Natural killer cell (primary cell): ENCODE measurements around the gene OGDHL. TPM values are rescaled to one million over a fixed set of nuclear protein-coding genes. Genes with fewer than 3 reads are reported as not detected.
"Not testable (repeated sequence)": the region's sequence is repeated elsewhere in the genome, so short reads cannot be mapped to it uniquely, and the experiment has no call there.

Source experiments
- ATAC-seq, 3 donors: fragments of 150-1000 bp in 2 of 3; fragments of 200-7000 bp in 1 of 3; cut with Tn5 transposase; 1 replicate in 1 of 3; 2 replicates in 2 of 3; pipeline ENCODE4 v1.10.0; 2021; ENCODE audit warnings: mild to moderate bottlenecking in 2 of 3, moderate library complexity in 2 of 3
- DNase-seq, 2 donors: peaks; one replicate each; pipeline versions ENCODE4 v3.0.0 to v3.0.0-alpha.2; 2013 to 2021; ENCODE audit warnings: mixed read lengths in 1 of 2
- H3K27ac ChIP-seq: one replicate; pipeline ENCODE4 v1.5.1; 2013; ENCODE audit warnings: mild to moderate bottlenecking, low read length
- H3K27me3 ChIP-seq: one replicate; pipeline ENCODE4 v1.6.1; 2013; ENCODE audit warnings: low read length; ENCODE audit not compliant: control insufficient read depth, insufficient read depth
- H3K36me3 ChIP-seq: one replicate; pipeline ENCODE4 v1.6.1; 2013; ENCODE audit warnings: low read length; ENCODE audit not compliant: control insufficient read depth, insufficient read depth
- H3K4me1 ChIP-seq: one replicate; pipeline ENCODE4 v1.6.1; 2013; ENCODE audit warnings: low read length; ENCODE audit not compliant: control insufficient read depth, insufficient read depth
- H3K4me3 ChIP-seq: one replicate; pipeline ENCODE4 v1.5.1; 2013; ENCODE audit warnings: low read length
- H3K9me3 ChIP-seq: one replicate; pipeline ENCODE4 v1.6.1; 2013; ENCODE audit warnings: low read length; ENCODE audit not compliant: control insufficient read depth, insufficient read depth
- H3K27ac Mint-ChIP-seq, 2 donors: one replicate each; pipeline ENCODE4 v1.8.0; 2022; ENCODE audit warnings: mild to moderate bottlenecking in 2 of 2, mixed read lengths in 2 of 2, moderate library complexity in 1 of 2
- H3K27me3 Mint-ChIP-seq, 2 donors: one replicate each; pipeline ENCODE4 v1.8.0; 2022; ENCODE audit warnings: low read depth in 2 of 2, mixed read lengths in 2 of 2
- H3K36me3 Mint-ChIP-seq: one replicate; pipeline ENCODE4 v1.8.0; 2022; ENCODE audit warnings: mixed read lengths
- H3K4me1 Mint-ChIP-seq, 2 donors: one replicate each; pipeline ENCODE4 v1.8.0; 2022; ENCODE audit warnings: mixed read lengths in 2 of 2
- H3K4me3 Mint-ChIP-seq: one replicate; pipeline ENCODE4 v1.8.0; 2022; ENCODE audit warnings: mild to moderate bottlenecking, moderate library complexity, mixed read lengths
- H3K9me3 Mint-ChIP-seq, 2 donors: one replicate each; pipeline ENCODE4 v1.8.0; 2022; ENCODE audit warnings: mixed read lengths in 2 of 2
- CTCF ChIP-seq: fragments of 200-600 bp; IDR thresholded peaks from one replicate; pipeline ENCODE4 v1.8.0; 2022; ENCODE audit warnings: antibody characterized with exemption
- WGBS: methylation state at CpG from one replicate; pipeline ENCODE4 v1.1.7; 2013; ENCODE audit warnings: missing lambda C conversion rate; ENCODE audit not compliant: insufficient coverage; 5-methylcytosine and 5-hydroxymethylcytosine counted together
- intact Hi-C: fragments of 100-400 bp; cut with micrococcal nuclease; formaldehyde crosslinking; loops from one replicate; pipeline ENCODE4 v1.14.2; 2022
- total RNA-seq, 4 donors: library from RNA; stranded (reverse); fragments of 120-200 nt in 1 of 4; gene quantifications; one replicate each; pipeline versions ENCODE4 v1.2.3 to v1.2.4, GENCODE V29; 2013 to 2022

OGDHL gene
- total RNA-seq, 3 donors from 2014 or later (not counting 1 experiment from before 2014, with no cell fraction given): not detected

GRCh38 chr10:49781247-49781646, 19.1 kb upstream of the OGDHL start:
- Histone ChIP-seq H3K36me3 (no peaks in the 10 kb centered on the region), H3K9me3 (no peaks in the 10 kb centered on the region), H3K4me1 (no peaks in the 10 kb centered on the region), H3K27me3 (no peaks in the 10 kb centered on the region), H3K27ac (no peak overlapping the region), H3K4me3 (no peak overlapping the region)
- H3K36me3 Mint-ChIP-seq: no peaks in the 10 kb centered on the region
- ATAC-seq: no peak
- H3K27ac Mint-ChIP-seq: no peak overlapping the region
- H3K4me3 Mint-ChIP-seq: no peak overlapping the region
- intact Hi-C loops: no loop called here
- no peak for DNase-seq
- peaks cover 6 to 33% of the 10 kb centered on the region in 2 donors for H3K27me3 Mint-ChIP-seq
- no peak for TF ChIP-seq CTCF
- peaks cover 0 to 2% of the 10 kb centered on the region in 2 donors for H3K9me3 Mint-ChIP-seq
- no peaks in the 10 kb centered on the region for H3K4me1 Mint-ChIP-seq

- Mint-ChIP-seq H3K27me3 (peaks cover 6 to 38% of the 10 kb centered on the region in 2 donors), H3K36me3 (no peaks in the 10 kb centered on the region), H3K4me1 (no peaks in the 10 kb centered on the region), H3K9me3 (peaks cover 0 to 2% of the 10 kb centered on the region in 2 donors), H3K4me3 (no peak overlapping the region), H3K27ac (no peak overlapping the region)
- no peaks in the 10 kb centered on the region for H3K36me3 ChIP-seq
- ATAC-seq (no peak), DNase-seq (no peak)
- TF ChIP-seq CTCF: no peak
- no peaks in the 10 kb centered on the region for H3K27me3 ChIP-seq
- no peak overlapping the region for H3K4me3 ChIP-seq
- H3K4me1 ChIP-seq: no peaks in the 10 kb centered on the region
- WGBS: no CpG with 5 or more reads among the region's 3 CpGs
- intact Hi-C loops: no loop called here
- no peak overlapping the region for H3K27ac ChIP-seq
- no peaks in the 10 kb centered on the region for H3K9me3 ChIP-seq
Observed at GRCh38 chr10:49778197-49778596, 16.1 kb upstream of the OGDHL start.

GRCh38 chr10:49776851-49777250, 14.7 kb upstream of the OGDHL start:
- WGBS: 84% methylated on average over 4 of the region's 4 CpGs
- peaks cover 14 to 47% of the 10 kb centered on the region in 2 donors for H3K27me3 Mint-ChIP-seq
- H3K4me3 ChIP-seq: no peak overlapping the region
- no peaks in the 10 kb centered on the region for H3K36me3 ChIP-seq
- no peak for DNase-seq
- no peak for ATAC-seq
- H3K9me3 Mint-ChIP-seq: peaks cover under 1 to 2% of the 10 kb centered on the region in 2 donors
- H3K27me3 ChIP-seq: peaks cover 2% of the 10 kb centered on the region
- intact Hi-C loops: no loop called here
- H3K27ac ChIP-seq: no peak overlapping the region
- no peaks in the 10 kb centered on the region for H3K4me1 Mint-ChIP-seq
- TF ChIP-seq CTCF: no peak
- no peaks in the 10 kb centered on the region for H3K4me1 ChIP-seq
- no peak overlapping the region for H3K4me3 Mint-ChIP-seq
- no peaks in the 10 kb centered on the region for H3K9me3 ChIP-seq
- no peaks in the 10 kb centered on the region for H3K36me3 Mint-ChIP-seq
- H3K27ac Mint-ChIP-seq: no peak overlapping the region

- no peak for DNase-seq
- WGBS: 72% methylated on average over 1 of the region's 2 CpGs
- Histone ChIP-seq H3K27ac (no peak overlapping the region), H3K4me3 (no peak overlapping the region), H3K9me3 (no peaks in the 10 kb centered on the region), H3K36me3 (no peaks in the 10 kb centered on the region), H3K4me1 (no peaks in the 10 kb centered on the region), H3K27me3 (peaks cover 2% of the 10 kb centered on the region)
- intact Hi-C loops: no loop called here
- Mint-ChIP-seq H3K9me3 (peaks cover under 1 to 3% of the 10 kb centered on the region in 2 donors), H3K36me3 (no peaks in the 10 kb centered on the region), H3K4me3 (no peak overlapping the region), H3K27ac (no peak overlapping the region), H3K27me3 (peaks cover 24 to 54% of the 10 kb centered on the region in 2 donors), H3K4me1 (peaks cover 0 to 4% of the 10 kb centered on the region in 2 donors)
- no peak for ATAC-seq
- TF ChIP-seq CTCF: no peak
Observed at GRCh38 chr10:49775014-49775413, 12.9 kb upstream of the OGDHL start.

- DNase-seq, H3K9me3 Mint-ChIP-seq, H3K4me1 ChIP-seq, H3K27ac Mint-ChIP-seq, H3K4me3 ChIP-seq, H3K4me3 Mint-ChIP-seq, ATAC-seq, intact Hi-C loops, H3K27me3 ChIP-seq, H3K27ac ChIP-seq, H3K4me1 Mint-ChIP-seq, H3K9me3 ChIP-seq, H3K36me3 Mint-ChIP-seq, H3K36me3 ChIP-seq: not testable (repeated sequence)
- H3K27me3 Mint-ChIP-seq: peaks cover 32 to 49% of the 10 kb centered on the region in 2 donors
- 47% methylated on average over 5 of the region's 5 CpGs for WGBS
Observed at GRCh38 chr10:49772944-49773343, 10.8 kb upstream of the OGDHL start.
